NCI-H460 (cell line): ENCODE results near the gene CELA1. TPM values are rescaled to one million over a fixed set of nuclear protein-coding genes. Genes with fewer than 3 reads are reported as not detected.
A peak's percentile ranks its signal among the peaks of the same experiment; 100 is the strongest.
"Not testable (repeated sequence)": the region's sequence is repeated elsewhere in the genome, so short reads cannot be mapped to it uniquely, and the experiment has no call there.

Experiments
- DNase-seq: peaks from one replicate; pipeline ENCODE4 v3.0.0-alpha.2; 2016; ENCODE audit warnings: low read depth; ENCODE audit errors: extremely low read depth
- total RNA-seq: library from RNA; depleted of rRNA; stranded (reverse); fragments of >200 nt; shearing (Covaris generic); gene quantifications from 2 replicates; pipeline ENCODE4 v1.2.3, GENCODE V29; 2014

CELA1 gene
- total RNA-seq, 1 experiment from 2014 or later, result not detected

- DNase-seq, result no peak
Observed at GRCh38 chr12:51349026-51349425, 2.5 kb upstream of the CELA1 start.

GRCh38 chr12:51348116-51348515 is 1.6 kb upstream of the CELA1 start:
- DNase-seq, result no peak

GRCh38 chr12:51345681-51346080 is 798 bp downstream of the CELA1 start:
- no peak for DNase-seq

- DNase-seq, result no peak
Observed at GRCh38 chr12:51343201-51343600, 3.3 kb downstream of the CELA1 start.

- no peak for DNase-seq
Observed at GRCh38 chr12:51342416-51342815, 4.1 kb downstream of the CELA1 start.

- peak; percentile 73 for DNase-seq
Observed at GRCh38 chr12:51341251-51342007, 5.0 kb downstream of the CELA1 start.

- no peak for DNase-seq
Observed at GRCh38 chr12:51339750-51340149, 6.7 kb downstream of the CELA1 start.

GRCh38 chr12:51337336-51337735 is 9.1 kb downstream of the CELA1 start:
- not testable (repeated sequence) for DNase-seq

GRCh38 chr12:51335931-51336330 is 10.5 kb downstream of the CELA1 start:
- DNase-seq, result no peak

GRCh38 chr12:51334764-51335163 is 11.7 kb downstream of the CELA1 start:
- no peak for DNase-seq

- no peak for DNase-seq
Observed at GRCh38 chr12:51333536-51333935, 12.9 kb downstream of the CELA1 start.

GRCh38 chr12:51330186-51330585 is 16.3 kb downstream of the CELA1 start:
- DNase-seq, result no peak

GRCh38 chr12:51329742-51330141 is 16.7 kb downstream of the CELA1 start:
- DNase-seq, result no peak

- DNase-seq, result no peak
Observed at GRCh38 chr12:51328587-51328986, 17.9 kb downstream of the CELA1 start.

- peak; percentile 36 for DNase-seq
Observed at GRCh38 chr12:51326698-51327439, 19.6 kb downstream of the CELA1 start.

GRCh38 chr12:51324953-51325352 is 21.5 kb downstream of the CELA1 start:
- no peak for DNase-seq

GRCh38 chr12:51323966-51324895 is 22.2 kb downstream of the CELA1 start, which contains the start of gene BIN2:
BIN2 (minus strand) TSS chr12:51324174; CDS start chr12:51324102, 72 bp downstream.
- no peak for DNase-seq

- DNase-seq, result no peak
Observed at GRCh38 chr12:51323317-51323960, 23.0 kb downstream of the CELA1 start.

- DNase-seq, result no peak
Observed at GRCh38 chr12:51322452-51322851, 24.0 kb downstream of the CELA1 start.

- no peak for DNase-seq
Observed at GRCh38 chr12:51321882-51322281, 24.6 kb downstream of the CELA1 start.
